HepG2 (cell line): ENCODE measurements around the gene LEPROT. TPM values are rescaled to one million over a fixed set of nuclear protein-coding genes. Genes with fewer than 3 reads are reported as not detected.

ENCODE experiments used
- ASH2L ChIP-seq: fragments of 300-600, 200-600 bp; sonication (generic); IDR thresholded peaks from 2 replicates; pipeline ENCODE4 v1.7.0; 2017; ENCODE audit warnings: low read depth, mild to moderate bottlenecking, moderate library complexity, mixed read lengths, low read length; ENCODE audit not compliant: insufficient read length
- BORCS8-MEF2B ChIP-seq: sonication (generic); formaldehyde crosslinking; IDR thresholded peaks from 2 replicates; pipeline ENCODE4 v1.8.0; 2022; ENCODE audit warnings: mild to moderate bottlenecking, missing genetic modification reagents
- KDM5B ChIP-seq: sonication (generic); formaldehyde crosslinking; IDR thresholded peaks from 2 replicates; pipeline ENCODE4 v1.4.0; 2020; ENCODE audit warnings: missing genetic modification reagents, mild to moderate bottlenecking, borderline replicate concordance
- MYNN ChIP-seq: sonication (generic); formaldehyde crosslinking; IDR thresholded peaks from 2 replicates; pipeline ENCODE4 v1.4.0; 2020; ENCODE audit warnings: mild to moderate bottlenecking, low read depth, missing genetic modification reagents
- NCOA1 ChIP-seq: sonication (generic); formaldehyde crosslinking; IDR thresholded peaks from 2 replicates; pipeline ENCODE4 v1.9.0; 2021; ENCODE audit warnings: missing genetic modification reagents
- PHB2 ChIP-seq: fragments of 450-650 bp; IDR thresholded peaks from 2 replicates; pipeline ENCODE4 v1.6.1; 2018; ENCODE audit not compliant: partially characterized antibody
- SIN3A ChIP-seq: IDR thresholded peaks from 2 replicates; pipeline ENCODE4 v1.6.1; 2011; ENCODE audit warnings: low read depth, mild to moderate bottlenecking, control low read depth, low read length, borderline replicate concordance
- ZNF296 ChIP-seq: sonication (generic); formaldehyde crosslinking; conservative IDR thresholded peaks from 2 replicates; pipeline ENCODE4 v1.5.0; 2020; ENCODE audit warnings: mild to moderate bottlenecking, missing genetic modification reagents
- ZNF317 ChIP-seq: sonication (generic); formaldehyde crosslinking; IDR thresholded peaks from 2 replicates; pipeline ENCODE4 v1.5.0; 2020; ENCODE audit warnings: mild to moderate bottlenecking, missing genetic modification reagents
- ZNF510 ChIP-seq: sonication (generic); formaldehyde crosslinking; IDR thresholded peaks from 2 replicates; pipeline ENCODE4 v1.4.0; 2020; ENCODE audit warnings: low read depth, mild to moderate bottlenecking, missing genetic modification reagents
- ZNF782 ChIP-seq: sonication (generic); formaldehyde crosslinking; IDR thresholded peaks from 2 replicates; pipeline ENCODE4 v1.4.0; 2020; ENCODE audit warnings: missing genetic modification reagents, mild to moderate bottlenecking, borderline replicate concordance
- ZSCAN20 ChIP-seq: sonication (generic); formaldehyde crosslinking; IDR thresholded peaks from 2 replicates; pipeline ENCODE4 v1.4.0; 2020; ENCODE audit warnings: missing genetic modification reagents, mild to moderate bottlenecking, borderline replicate concordance
- polyA plus RNA-seq, 8 experiments: library from polyadenylated mRNA; depleted of rRNA in 3 of 8; stranded (reverse) in 7 of 8; unstranded in 1 of 8; fragments of >200 nt; fragmentation: Illumina TruSeq in 4 of 8; extraction: Trizol in 4 of 8; gene quantifications; 2 replicates each; pipeline versions ENCODE4 v1.2.1 to v1.2.3, GENCODE V29; 2011 to 2016; ENCODE audit warnings: low read depth in 4 of 8, missing spikeins in 1 of 8, mixed read lengths in 1 of 8; ENCODE audit not compliant: insufficient read depth in 1 of 8
- total RNA-seq, 5 experiments: library from RNA; depleted of rRNA; stranded (reverse); fragments of >200 nt; fragmentation: Illumina TruSeq; extraction: Trizol; gene quantifications; 2 replicates each; pipeline ENCODE4 v1.2.3, GENCODE V29; 2016; ENCODE audit warnings: low read depth in 1 of 5
- TF ChIP-seq, protein P1 (sequence below): sonication (generic); formaldehyde crosslinking; IDR thresholded peaks from 2 replicates; pipeline ENCODE4 v1.4.0; 2020; ENCODE audit warnings: missing genetic modification reagents
- TF ChIP-seq, protein P2 (sequence below): IDR thresholded peaks from 2 replicates; pipeline ENCODE4 v1.6.1; 2016; ENCODE audit warnings: missing biosample characterization, missing genetic modification reagents, low read depth
- TF ChIP-seq, protein P3 (sequence below): sonication (generic); formaldehyde crosslinking; IDR thresholded peaks from 2 replicates; pipeline ENCODE4 v1.5.0; 2020; ENCODE audit warnings: mild to moderate bottlenecking, missing genetic modification reagents
- TF ChIP-seq, protein P4 (sequence below): sonication (generic); formaldehyde crosslinking; IDR thresholded peaks from 2 replicates; pipeline ENCODE4 v1.9.0; 2021; ENCODE audit warnings: mild to moderate bottlenecking, missing genetic modification reagents

The LEPROT gene
- total and polyA plus RNA-seq, 2 of the 13 experiments (the other 11 are each of a cell fraction or from before 2014, with no cell fraction given), result 36.8 to 51.4 TPM

DNA sequence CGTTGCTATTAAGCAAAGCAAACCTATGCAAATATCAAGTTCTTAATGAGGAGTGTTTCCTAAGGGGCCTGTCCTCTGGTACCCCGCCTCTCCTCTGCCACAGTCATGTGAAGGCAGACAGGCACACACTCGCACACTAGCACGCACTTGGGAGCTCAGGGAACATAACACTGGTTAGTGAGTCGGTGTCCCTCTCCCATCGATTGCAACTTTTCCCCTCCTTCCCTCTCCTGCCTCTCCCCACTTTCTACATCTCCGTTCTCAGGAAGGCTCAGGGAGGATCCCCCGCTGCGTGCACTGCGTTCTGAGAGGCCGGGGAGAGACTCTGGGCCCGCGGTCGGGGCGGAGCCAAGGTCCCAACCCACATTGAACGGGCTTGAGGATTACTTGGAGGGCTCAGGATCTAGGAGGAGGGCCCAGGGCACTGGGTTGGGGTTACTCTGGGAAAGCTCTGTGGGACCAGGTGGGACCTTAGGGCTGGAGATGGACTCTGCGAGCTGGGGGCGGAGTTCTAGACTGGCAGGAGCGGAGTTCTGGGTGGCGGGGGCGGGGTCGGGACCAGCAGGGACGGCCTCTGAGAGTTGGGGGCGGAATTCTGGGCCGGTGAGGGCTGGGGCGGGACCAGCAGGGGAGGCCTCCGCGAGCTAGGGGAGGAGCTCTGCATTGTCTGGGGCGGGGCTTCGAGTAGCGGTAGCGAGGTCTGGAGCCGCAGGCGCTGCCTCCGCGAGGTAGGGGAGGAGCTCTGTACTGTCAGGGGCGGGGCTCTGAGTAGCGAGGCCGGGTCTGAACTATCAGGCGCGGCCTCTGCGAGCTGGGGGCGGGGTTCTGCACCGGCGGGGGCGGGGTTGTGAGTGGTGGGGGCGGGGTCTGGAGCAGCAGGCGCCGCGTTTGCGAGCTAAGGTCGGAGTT is 533 bp upstream of the LEPROT start (continued):
- no peak for TF ChIP-seq KDM5B (CRISPR knock-in tag)
- peak; percentile 47; the same call in 1 of the 2 replicates for TF ChIP-seq ZNF782 (CRISPR knock-in tag)
- TF ChIP-seq, protein P1, sequence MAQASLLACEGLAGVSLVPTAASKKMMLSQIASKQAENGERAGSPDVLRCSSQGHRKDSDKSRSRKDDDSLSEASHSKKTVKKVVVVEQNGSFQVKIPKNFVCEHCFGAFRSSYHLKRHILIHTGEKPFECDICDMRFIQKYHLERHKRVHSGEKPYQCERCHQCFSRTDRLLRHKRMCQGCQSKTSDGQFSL (CRISPR knock-in tag), result no peak
- TF ChIP-seq, protein P2, sequence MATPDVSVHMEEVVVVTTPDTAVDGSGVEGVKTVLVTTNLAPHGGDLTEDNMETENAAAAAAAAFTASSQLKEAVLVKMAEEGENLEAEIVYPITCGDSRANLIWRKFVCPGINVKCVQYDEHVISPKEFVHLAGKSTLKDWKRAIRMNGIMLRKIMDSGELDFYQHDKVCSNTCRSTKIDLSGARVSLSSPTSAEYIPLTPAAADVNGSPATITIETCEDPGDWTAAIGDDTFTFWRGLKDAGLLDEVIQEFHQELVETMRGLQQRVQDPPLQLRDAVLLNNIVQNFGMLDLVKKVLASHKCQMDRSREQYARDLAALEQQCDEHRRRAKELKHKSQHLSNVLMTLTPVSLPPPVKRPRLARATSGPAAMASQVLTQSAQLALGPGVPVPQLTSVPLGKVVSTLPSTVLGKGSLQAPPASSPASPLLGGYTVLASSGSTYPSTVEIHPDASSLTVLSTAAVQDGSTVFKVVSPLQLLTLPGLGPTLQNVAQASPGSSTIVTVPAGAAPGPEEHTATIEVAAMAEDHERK (CRISPR knock-in tag), result no peak
- no peak for TF ChIP-seq BORCS8-MEF2B
- no peak for TF ChIP-seq ZNF317 (CRISPR knock-in tag)
- TF ChIP-seq, protein P3, sequence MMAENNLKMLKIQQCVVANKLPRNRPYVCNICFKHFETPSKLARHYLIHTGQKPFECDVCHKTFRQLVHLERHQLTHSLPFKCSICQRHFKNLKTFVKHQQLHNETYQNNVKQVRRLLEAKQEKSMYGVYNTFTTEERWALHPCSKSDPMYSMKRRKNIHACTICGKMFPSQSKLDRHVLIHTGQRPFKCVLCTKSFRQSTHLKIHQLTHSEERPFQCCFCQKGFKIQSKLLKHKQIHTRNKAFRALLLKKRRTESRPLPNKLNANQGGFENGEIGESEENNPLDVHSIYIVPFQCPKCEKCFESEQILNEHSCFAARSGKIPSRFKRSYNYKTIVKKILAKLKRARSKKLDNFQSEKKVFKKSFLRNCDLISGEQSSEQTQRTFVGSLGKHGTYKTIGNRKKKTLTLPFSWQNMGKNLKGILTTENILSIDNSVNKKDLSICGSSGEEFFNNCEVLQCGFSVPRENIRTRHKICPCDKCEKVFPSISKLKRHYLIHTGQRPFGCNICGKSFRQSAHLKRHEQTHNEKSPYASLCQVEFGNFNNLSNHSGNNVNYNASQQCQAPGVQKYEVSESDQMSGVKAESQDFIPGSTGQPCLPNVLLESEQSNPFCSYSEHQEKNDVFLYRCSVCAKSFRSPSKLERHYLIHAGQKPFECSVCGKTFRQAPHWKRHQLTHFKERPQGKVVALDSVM (CRISPR knock-in tag), result no peak
- no peak for TF ChIP-seq NCOA1 (CRISPR knock-in tag)
- no peak for TF ChIP-seq ZSCAN20 (CRISPR knock-in tag)
- peak; percentile 67; the same call in 1 of the 2 replicates for TF ChIP-seq ZNF510 (CRISPR knock-in tag)
- TF ChIP-seq, protein P4, sequence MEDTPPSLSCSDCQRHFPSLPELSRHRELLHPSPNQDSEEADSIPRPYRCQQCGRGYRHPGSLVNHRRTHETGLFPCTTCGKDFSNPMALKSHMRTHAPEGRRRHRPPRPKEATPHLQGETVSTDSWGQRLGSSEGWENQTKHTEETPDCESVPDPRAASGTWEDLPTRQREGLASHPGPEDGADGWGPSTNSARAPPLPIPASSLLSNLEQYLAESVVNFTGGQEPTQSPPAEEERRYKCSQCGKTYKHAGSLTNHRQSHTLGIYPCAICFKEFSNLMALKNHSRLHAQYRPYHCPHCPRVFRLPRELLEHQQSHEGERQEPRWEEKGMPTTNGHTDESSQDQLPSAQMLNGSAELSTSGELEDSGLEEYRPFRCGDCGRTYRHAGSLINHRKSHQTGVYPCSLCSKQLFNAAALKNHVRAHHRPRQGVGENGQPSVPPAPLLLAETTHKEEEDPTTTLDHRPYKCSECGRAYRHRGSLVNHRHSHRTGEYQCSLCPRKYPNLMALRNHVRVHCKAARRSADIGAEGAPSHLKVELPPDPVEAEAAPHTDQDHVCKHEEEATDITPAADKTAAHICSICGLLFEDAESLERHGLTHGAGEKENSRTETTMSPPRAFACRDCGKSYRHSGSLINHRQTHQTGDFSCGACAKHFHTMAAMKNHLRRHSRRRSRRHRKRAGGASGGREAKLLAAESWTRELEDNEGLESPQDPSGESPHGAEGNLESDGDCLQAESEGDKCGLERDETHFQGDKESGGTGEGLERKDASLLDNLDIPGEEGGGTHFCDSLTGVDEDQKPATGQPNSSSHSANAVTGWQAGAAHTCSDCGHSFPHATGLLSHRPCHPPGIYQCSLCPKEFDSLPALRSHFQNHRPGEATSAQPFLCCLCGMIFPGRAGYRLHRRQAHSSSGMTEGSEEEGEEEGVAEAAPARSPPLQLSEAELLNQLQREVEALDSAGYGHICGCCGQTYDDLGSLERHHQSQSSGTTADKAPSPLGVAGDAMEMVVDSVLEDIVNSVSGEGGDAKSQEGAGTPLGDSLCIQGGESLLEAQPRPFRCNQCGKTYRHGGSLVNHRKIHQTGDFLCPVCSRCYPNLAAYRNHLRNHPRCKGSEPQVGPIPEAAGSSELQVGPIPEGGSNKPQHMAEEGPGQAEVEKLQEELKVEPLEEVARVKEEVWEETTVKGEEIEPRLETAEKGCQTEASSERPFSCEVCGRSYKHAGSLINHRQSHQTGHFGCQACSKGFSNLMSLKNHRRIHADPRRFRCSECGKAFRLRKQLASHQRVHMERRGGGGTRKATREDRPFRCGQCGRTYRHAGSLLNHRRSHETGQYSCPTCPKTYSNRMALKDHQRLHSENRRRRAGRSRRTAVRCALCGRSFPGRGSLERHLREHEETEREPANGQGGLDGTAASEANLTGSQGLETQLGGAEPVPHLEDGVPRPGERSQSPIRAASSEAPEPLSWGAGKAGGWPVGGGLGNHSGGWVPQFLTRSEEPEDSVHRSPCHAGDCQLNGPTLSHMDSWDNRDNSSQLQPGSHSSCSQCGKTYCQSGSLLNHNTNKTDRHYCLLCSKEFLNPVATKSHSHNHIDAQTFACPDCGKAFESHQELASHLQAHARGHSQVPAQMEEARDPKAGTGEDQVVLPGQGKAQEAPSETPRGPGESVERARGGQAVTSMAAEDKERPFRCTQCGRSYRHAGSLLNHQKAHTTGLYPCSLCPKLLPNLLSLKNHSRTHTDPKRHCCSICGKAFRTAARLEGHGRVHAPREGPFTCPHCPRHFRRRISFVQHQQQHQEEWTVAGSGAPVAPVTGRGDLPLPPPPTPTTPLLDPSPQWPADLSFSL, result no peak
- peak; percentile 13 for TF ChIP-seq ASH2L
- no peak for TF ChIP-seq ZNF296
- peak; percentile 8; the same call in 1 of the 2 replicates for TF ChIP-seq SIN3A
- TF ChIP-seq PHB2, result no peak
- no peak for TF ChIP-seq MYNN (CRISPR knock-in tag)
